ENCODE data around the gene IGSF23. TPM values are rescaled to one million over a fixed set of nuclear protein-coding genes. Genes with fewer than 3 reads are reported as not detected.
A peak's percentile ranks its signal among the peaks of the same experiment; 100 is the strongest.

The IGSF23 gene
- total and polyA plus RNA-seq, 2 of the 13 experiments (the other 11 are each of a cell fraction or from before 2014, with no cell fraction given): 2.3 to 8.8 TPM

DNA sequence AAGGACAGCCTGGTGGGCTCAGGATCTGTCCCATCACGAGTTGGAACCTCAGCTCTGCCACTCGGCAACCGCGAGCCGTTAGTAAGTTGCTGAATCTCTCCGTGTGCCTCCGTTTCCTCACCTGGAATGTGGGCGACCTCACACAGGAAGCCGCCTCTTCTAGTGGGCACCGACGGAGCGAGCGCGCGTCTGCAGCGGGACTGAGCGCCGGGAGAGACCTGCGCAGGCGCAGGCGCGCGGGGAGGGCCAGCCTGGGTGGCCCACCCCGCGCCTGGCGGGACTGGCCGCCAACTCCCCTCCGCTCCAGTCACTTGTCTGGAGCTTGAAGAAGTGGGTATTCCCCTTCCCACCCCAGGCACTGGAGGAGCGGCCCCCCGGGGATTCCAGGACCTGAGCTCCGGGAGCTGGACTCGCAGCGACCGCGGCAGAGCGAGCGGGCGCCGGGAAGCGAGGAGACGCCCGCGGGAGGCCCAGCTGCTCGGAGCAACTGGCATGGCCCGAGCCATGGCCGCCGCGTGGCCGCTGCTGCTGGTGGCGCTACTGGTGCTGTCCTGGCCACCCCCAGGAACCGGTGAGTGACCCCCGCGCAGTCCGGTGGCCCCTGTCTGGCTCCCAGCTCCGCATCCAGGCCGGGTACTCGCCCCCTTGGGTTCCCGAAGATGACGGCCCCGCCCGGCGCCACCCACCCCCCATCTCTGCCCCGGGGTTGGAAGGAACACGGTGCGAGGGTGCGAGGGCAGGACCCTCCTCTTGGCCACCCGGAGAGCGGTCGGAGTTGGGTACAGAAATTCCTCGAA lies 30.4 kb downstream of the IGSF23 start, which contains the start of gene PVR:
PVR (plus strand) TSS at position 306 of the 797 bp plus-strand sequence; CDS start at position 493, 187 bp downstream.
- CTCF ChIA-PET (ENCODE audit: low intra/inter-chr PET ratio, low total read pairs): no interaction called here
- no peaks in the 10 kb centered on the region; a peak in 1 of 5 replicates for H3K27me3 ChIP-seq (ENCODE audit: control insufficient read depth in 1 of 2, insufficient read depth in 2 of 2, low read length in 2 of 2)
- TF ChIP-seq, protein P1, sequence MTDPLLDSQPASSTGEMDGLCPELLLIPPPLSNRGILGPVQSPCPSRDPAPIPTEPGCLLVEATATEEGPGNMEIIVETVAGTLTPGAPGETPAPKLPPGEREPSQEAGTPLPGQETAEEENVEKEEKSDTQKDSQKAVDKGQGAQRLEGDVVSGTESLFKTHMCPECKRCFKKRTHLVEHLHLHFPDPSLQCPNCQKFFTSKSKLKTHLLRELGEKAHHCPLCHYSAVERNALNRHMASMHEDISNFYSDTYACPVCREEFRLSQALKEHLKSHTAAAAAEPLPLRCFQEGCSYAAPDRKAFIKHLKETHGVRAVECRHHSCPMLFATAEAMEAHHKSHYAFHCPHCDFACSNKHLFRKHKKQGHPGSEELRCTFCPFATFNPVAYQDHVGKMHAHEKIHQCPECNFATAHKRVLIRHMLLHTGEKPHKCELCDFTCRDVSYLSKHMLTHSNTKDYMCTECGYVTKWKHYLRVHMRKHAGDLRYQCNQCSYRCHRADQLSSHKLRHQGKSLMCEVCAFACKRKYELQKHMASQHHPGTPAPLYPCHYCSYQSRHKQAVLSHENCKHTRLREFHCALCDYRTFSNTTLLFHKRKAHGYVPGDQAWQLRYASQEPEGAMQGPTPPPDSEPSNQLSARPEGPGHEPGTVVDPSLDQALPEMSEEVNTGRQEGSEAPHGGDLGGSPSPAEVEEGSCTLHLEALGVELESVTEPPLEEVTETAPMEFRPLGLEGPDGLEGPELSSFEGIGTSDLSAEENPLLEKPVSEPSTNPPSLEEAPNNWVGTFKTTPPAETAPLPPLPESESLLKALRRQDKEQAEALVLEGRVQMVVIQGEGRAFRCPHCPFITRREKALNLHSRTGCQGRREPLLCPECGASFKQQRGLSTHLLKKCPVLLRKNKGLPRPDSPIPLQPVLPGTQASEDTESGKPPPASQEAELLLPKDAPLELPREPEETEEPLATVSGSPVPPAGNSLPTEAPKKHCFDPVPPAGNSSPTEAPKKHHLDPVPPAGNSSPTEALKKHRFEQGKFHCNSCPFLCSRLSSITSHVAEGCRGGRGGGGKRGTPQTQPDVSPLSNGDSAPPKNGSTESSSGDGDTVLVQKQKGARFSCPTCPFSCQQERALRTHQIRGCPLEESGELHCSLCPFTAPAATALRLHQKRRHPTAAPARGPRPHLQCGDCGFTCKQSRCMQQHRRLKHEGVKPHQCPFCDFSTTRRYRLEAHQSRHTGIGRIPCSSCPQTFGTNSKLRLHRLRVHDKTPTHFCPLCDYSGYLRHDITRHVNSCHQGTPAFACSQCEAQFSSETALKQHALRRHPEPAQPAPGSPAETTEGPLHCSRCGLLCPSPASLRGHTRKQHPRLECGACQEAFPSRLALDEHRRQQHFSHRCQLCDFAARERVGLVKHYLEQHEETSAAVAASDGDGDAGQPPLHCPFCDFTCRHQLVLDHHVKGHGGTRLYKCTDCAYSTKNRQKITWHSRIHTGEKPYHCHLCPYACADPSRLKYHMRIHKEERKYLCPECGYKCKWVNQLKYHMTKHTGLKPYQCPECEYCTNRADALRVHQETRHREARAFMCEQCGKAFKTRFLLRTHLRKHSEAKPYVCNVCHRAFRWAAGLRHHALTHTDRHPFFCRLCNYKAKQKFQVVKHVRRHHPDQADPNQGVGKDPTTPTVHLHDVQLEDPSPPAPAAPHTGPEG (CRISPR knock-in tag; IDR thresholded peaks at IDR 0.05): no peak
- no peak for TF ChIP-seq NR2F1 (CRISPR knock-in tag; IDR thresholded peaks at IDR 0.05)
- peak; percentile 82 for TF ChIP-seq BRF2 (CRISPR knock-in tag; IDR thresholded peaks at IDR 0.05)
- 0 out of 2 replicates have a peak, but pooled peaks have one; percentile 6 for TF ChIP-seq ZNF564 (CRISPR knock-in tag; IDR thresholded peaks at IDR 0.05)
- peak; percentile 41; the same call in 1 of the 2 replicates for TF ChIP-seq ZNF20 (CRISPR knock-in tag; IDR thresholded peaks at IDR 0.05)
- no peak for TF ChIP-seq RARG (CRISPR knock-in tag; IDR thresholded peaks at IDR 0.05; ENCODE audit: low read depth)
- peak; percentile 40; the same call in 1 of the 2 replicates for TF ChIP-seq NRL (CRISPR knock-in tag; IDR thresholded peaks at IDR 0.05; ENCODE audit: borderline replicate concordance)
- TF ChIP-seq TAF1 (CRISPR knock-in tag; IDR thresholded peaks at IDR 0.05): peak; percentile 67
- TF ChIP-seq, protein P2, sequence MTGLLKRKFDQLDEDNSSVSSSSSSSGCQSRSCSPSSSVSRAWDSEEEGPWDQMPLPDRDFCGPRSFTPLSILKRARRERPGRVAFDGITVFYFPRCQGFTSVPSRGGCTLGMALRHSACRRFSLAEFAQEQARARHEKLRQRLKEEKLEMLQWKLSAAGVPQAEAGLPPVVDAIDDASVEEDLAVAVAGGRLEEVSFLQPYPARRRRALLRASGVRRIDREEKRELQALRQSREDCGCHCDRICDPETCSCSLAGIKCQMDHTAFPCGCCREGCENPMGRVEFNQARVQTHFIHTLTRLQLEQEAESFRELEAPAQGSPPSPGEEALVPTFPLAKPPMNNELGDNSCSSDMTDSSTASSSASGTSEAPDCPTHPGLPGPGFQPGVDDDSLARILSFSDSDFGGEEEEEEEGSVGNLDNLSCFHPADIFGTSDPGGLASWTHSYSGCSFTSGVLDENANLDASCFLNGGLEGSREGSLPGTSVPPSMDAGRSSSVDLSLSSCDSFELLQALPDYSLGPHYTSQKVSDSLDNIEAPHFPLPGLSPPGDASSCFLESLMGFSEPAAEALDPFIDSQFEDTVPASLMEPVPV (CRISPR knock-in tag; IDR thresholded peaks at IDR 0.05): peak; percentile 95; the same call in 1 of the 2 replicates
- TF ChIP-seq THAP11 (CRISPR knock-in tag; IDR thresholded peaks at IDR 0.05): peak; percentile 11; the same call in 1 of the 2 replicates
- TF ChIP-seq ZSCAN31 (CRISPR knock-in tag; IDR thresholded peaks at IDR 0.05; ENCODE audit: low read depth): peak; percentile 81
- peak; percentile 45 for TF ChIP-seq SRSF1 (optimal IDR thresholded peaks at IDR 0.05; ENCODE audit: low read depth, low read length)
- peak; percentile 60; the same call in 1 of the 2 replicates for TF ChIP-seq SNAPC2 (CRISPR knock-in tag; IDR thresholded peaks at IDR 0.05)

More for the DNA sequence above, 30.4 kb downstream of the IGSF23 start, which contains the start of gene PVR:
- intact Hi-C loops (cut with micrococcal nuclease; ENCODE audit: unreplicated experiment) (no loop called here), in situ Hi-C loops (cut with HindIII; ENCODE audit: extremely low pct_ligation_motif_present, low pct_unique_long_range_greater_than_20kb) (no loop called here)
- H3K4me2 ChIP-seq (ENCODE audit: low read depth, low read length): peak within 1 kb of the TSS; percentile 86
- peak within 1 kb of the TSS; percentile 74 to 81 (median 79) for H3K4me3 ChIP-seq (replicated peaks in 1 of 3; ENCODE audit: insufficient read depth in 1 of 3, low read depth in 2 of 3, low read length in 3 of 3)
- WGBS (ENCODE audit: low lambda C conversion rate): 0% methylated on average over 10 of the region's 70 CpGs
- no peak within 1 kb of the TSS for H2AFZ ChIP-seq (ENCODE audit: low read length)
- peak; percentile 50 for DNase-seq (ENCODE audit: low spot score)
- FAIRE-seq: no peak
- POLR2A ChIA-PET: interaction anchor here (0.7 to 2.9 kb wide), 12 partner anchors 10 to 97 kb away, joined by 3 to 36 read pairs (median 5); partner anchors contain the start of gene IGSF23
- ATAC-seq: peak; percentile 92
- peaks cover 13% of the 10 kb centered on the region for H4K20me1 ChIP-seq (ENCODE audit: insufficient read depth, low read length)
- TSS peak; percentile 71 for BruUV-seq (replicated peaks)
- peaks cover 5 to 21% of the 10 kb centered on the region in 2 experiments; a peak in 4 of 5 replicates for H3K36me3 ChIP-seq (replicated peaks in 1 of 2; ENCODE audit: control insufficient read depth in 1 of 2, insufficient read depth in 2 of 2, low read length in 2 of 2)
- H3K9me3 ChIP-seq (ENCODE audit: low read length): no peaks in the 10 kb centered on the region
- peak within 1 kb of the TSS; percentile 82 for H3K27ac ChIP-seq (ENCODE audit: extremely low read length, insufficient read depth, low read length)
- H3K9ac ChIP-seq (ENCODE audit: insufficient read depth, low read depth, low read length): peak within 1 kb of the TSS; percentile 90
- peaks cover 23% of the 10 kb centered on the region for H3K79me2 ChIP-seq (ENCODE audit: insufficient read depth, low read length)
- H3K4me1 ChIP-seq (ENCODE audit: insufficient read depth, low read length): peaks cover 60% of the 10 kb centered on the region
